Epithelial cell of esophagus (primary cell): ENCODE measurements around the gene GBA3.

Source experiments
- DNase-seq: peaks from one replicate; pipeline ENCODE4 v3.0.0; 2010; ENCODE audit warnings: low read depth
- H3K4me3 ChIP-seq: 2 replicates; pipeline ENCODE4 v1.5.1; 2011; ENCODE audit warnings: mild to moderate bottlenecking, low read length, control low read depth
- TF ChIP-seq, protein P1 (sequence below): IDR thresholded peaks from 2 replicates; pipeline ENCODE4 v1.5.1; 2011; ENCODE audit warnings: low read depth, mild to moderate bottlenecking, low read length, control low read depth, inconsistent platforms; ENCODE audit not compliant: insufficient read depth; ENCODE audit errors: missing control alignments

The GBA3 gene

DNA sequence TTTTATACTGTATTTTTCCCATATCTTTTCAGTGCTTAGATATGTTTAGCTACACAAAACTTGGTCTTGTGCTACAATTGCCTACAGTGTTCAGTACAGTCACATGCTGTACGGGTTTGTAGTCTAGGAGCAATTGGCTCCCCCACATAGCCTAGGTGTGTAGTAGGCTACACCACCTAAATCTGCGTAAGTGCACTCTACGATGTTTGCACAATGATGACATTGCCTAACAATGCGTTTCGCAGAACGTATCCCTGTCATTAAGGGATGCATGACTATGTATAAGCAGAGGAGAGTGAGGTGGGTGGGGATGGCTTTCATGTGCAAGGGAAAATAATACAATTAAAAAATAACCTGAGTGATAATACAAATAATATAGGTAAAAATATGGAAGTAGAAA, 131.4 kb downstream of the GBA3 start:
- peak; percentile 37 for DNase-seq
- TF ChIP-seq, protein P1, sequence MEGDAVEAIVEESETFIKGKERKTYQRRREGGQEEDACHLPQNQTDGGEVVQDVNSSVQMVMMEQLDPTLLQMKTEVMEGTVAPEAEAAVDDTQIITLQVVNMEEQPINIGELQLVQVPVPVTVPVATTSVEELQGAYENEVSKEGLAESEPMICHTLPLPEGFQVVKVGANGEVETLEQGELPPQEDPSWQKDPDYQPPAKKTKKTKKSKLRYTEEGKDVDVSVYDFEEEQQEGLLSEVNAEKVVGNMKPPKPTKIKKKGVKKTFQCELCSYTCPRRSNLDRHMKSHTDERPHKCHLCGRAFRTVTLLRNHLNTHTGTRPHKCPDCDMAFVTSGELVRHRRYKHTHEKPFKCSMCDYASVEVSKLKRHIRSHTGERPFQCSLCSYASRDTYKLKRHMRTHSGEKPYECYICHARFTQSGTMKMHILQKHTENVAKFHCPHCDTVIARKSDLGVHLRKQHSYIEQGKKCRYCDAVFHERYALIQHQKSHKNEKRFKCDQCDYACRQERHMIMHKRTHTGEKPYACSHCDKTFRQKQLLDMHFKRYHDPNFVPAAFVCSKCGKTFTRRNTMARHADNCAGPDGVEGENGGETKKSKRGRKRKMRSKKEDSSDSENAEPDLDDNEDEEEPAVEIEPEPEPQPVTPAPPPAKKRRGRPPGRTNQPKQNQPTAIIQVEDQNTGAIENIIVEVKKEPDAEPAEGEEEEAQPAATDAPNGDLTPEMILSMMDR, result no peak
- no peak overlapping the region for H3K4me3 ChIP-seq

DNA sequence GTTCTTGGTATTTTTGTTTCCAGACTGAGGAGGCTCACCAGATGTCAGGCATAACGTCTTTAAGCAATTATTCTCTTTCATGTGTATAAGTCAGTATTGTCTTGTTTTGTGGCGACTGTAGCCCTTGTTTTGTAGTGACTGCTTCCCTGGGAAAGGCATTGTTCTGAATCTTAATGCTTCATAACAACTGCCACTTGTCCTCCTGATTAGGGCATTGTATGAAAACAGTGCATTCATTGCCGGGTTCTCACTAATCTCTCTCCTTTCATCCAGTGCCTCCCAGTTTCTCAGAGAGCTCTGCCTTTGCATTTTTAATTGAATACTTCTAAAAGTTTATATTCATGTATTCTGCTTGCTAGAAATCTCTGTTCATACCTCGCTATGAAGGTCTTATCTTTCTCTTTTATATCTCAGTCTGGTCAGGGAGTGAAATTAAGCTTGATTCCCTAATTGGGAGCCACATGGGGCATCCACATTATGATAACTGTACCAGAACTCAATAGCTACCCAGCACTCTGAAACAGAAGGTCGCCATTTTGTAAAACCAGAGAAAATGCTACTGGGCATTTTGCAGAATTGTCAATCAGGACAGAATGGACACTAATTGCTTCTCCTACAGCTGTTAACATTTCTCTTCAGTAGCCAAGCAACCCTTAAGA, 149.8 kb downstream of the GBA3 start:
- no peak for DNase-seq
- no peak overlapping the region for H3K4me3 ChIP-seq
- TF ChIP-seq, protein P1, result no peak

DNA sequence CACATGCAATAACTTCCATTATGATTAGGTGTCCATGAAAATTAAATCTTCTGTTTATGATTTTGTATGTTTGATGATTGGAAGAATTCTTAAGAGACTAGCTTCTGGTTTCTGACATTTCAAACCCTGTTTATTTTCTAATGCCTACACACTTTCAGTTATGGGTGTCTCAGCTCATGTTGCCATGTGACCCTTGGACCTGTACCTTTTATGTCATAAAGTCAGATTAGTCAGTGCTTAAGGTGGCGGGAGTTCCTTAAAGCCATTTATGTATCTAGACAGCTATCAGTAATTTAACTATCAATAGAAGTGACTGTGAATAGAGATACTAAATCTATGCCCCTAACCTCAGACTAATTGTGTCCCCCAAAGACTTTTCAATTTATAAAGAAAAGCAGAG, 155.6 kb downstream of the GBA3 start:
- no peak overlapping the region for H3K4me3 ChIP-seq
- no peak for DNase-seq
- TF ChIP-seq, protein P1, result no peak

DNA sequence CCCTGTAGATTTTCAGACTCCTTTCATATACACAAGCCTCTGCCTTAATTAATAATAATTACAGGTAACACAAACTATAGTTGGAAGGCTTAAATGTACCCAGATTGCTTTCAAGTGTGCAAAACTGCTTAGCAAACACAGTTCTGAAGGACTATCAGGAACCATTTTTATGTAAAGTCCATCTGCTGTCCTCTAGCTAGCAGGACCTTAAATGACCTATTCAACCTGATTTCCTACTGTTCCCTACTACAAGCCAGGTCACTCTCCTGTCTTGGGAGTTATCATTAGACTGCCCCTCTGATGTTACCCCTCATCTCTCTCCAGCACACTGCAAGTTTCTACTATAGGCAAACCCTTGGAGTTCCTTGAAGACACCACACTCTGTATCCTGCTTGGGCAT, 157.3 kb downstream of the GBA3 start:
- no peak for DNase-seq
- TF ChIP-seq, protein P1, result no peak
- H3K4me3 ChIP-seq, result no peak overlapping the region

DNA sequence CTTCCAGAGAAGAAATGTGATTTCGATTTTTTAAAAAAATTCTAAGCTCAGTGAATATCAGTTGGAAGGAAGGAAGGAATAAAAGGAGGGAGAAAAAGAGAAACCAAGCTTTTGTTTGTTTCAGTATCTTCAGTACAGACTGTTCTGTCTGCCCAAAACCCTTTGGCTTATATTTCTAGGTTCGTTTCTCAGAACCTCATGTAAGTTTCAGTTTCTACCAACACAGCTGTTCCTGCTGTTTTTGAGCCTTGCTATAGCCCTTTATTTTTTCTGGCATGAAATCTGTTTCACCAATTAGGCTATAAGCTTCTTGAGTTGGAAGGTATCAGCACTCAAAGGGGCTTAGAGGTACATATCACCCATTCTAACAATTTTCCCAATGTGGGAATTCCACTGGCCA, 157.9 kb downstream of the GBA3 start:
- TF ChIP-seq, protein P1, result no peak
- no peak for DNase-seq
- H3K4me3 ChIP-seq, result no peak overlapping the region

DNA sequence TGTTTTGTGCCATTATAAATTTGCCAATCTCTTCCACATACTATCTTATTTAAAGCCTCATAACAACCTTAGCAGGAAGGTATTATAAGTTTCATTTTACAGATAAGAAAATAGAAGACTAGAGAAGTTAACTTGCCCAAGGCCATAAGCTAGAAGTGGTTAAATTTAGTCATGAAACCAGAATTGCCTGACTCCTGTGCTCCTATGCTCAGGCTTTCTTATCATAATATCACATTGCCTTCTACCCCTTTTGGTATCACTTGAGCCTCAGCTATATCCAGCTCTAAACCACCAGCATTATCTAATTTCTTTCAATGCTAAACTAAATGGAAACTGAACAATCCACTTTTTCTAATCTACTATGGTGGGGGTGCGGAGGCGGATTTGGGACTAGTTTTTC, 164.7 kb downstream of the GBA3 start:
- no peak for DNase-seq

More for the DNA sequence above, 164.7 kb downstream of the GBA3 start:
- TF ChIP-seq, protein P1, result no peak
- no peak overlapping the region for H3K4me3 ChIP-seq
